Measurements from ENCODE around the gene DAZAP1.

DAZAP1 gene

DNA sequence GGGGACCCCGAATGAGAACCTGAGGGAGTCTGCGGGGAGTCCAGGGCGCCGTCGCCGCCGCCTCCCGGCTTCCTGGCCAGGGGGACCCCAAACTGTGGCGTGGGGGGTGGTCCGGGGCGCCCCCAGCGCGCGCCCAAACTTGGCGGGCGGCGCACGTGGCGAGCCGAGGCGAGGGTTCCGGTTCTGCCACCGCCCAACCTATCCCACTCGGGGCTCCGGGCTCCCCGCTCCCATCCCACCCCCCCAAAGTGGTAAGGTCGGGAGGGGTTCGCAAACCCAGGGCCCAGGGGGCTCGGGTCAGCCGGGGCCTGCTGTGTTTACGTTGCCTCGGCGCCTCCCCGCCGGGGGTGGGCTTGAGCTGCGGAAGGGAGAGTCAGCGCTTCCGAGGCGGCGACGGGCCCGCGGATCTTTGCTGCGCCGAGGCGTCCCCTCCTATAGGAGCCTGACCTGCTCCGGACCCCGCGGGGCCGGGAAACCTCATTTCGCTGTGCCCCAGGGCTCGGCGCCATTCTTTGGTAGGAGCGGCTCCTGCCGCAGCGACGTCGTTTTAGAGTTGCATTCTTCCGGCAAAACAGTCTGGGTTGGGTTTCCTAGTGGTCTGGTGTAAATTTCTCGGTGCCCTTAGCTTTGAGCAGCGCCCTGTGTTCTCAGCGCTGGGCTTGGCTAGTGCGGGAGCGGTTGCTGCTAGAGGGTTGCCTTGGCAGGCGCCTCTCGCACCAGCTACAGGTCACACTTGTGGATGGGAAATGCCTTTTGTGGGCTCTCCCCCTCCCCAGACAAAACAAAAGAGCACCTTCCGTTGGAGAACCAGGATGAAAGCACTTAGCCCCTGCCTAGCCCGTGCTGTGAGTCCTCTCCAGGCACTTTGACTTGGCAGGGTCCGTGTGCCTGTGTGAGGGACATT, 1.2 kb downstream of the DAZAP1 start:
- TF ChIP-seq RARB (CRISPR knock-in tag; IDR thresholded peaks at IDR 0.05) = no peak
- no peak for TF ChIP-seq GLIS3 (CRISPR knock-in tag; IDR thresholded peaks at IDR 0.05)
- TF ChIP-seq ESRRG (CRISPR knock-in tag; IDR thresholded peaks at IDR 0.05) = no peak
- TF ChIP-seq ISL1 (CRISPR knock-in tag; IDR thresholded peaks at IDR 0.05) = no peak
- ATAC-seq = peak; percentile 60

- no peak for ATAC-seq
These were observed 2.0 kb downstream of the DAZAP1 start for GRCh38 chr19:1409204-1410005.

DNA sequence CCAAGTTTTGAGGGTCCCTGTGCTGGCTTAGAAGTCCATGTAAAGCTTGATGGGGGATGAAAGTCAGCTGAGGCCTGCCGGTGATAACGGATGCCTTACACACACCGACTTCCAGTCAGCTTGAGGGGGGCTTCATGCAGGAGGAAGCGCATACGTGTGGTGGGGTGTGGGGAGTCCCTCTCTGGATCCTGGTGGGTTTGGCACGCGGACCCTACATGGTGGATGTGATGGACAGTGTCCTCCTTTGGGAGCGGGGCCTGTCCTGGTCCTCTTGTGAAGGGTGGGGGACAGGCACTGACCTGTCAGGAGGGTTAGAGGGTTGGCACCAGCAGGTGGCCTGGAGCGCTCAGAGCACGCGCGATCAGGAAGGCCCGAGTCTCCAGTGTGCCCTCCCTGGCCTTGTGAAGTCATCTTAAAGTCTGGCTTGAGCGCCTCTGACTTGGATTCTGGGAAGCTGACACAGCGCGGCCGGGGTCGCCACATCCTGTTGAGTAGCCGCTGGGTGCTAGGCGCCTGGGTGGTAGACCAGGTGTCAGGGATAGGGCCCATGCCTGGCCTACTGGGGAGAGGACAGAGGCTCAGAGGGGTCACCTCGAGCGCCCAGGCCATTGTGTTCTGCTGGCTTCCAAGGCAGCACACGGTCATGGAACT, 2.9 kb downstream of the DAZAP1 start:
- no peak for ATAC-seq
- TF ChIP-seq ZNF70 (CRISPR knock-in tag; IDR thresholded peaks at IDR 0.05) (no peak), ESRRG (CRISPR knock-in tag; IDR thresholded peaks at IDR 0.05) (no peak), ISL1 (CRISPR knock-in tag; IDR thresholded peaks at IDR 0.05) (no peak), OSR1 (CRISPR knock-in tag; IDR thresholded peaks at IDR 0.05) (no peak), ZC3H10 (CRISPR knock-in tag; IDR thresholded peaks at IDR 0.05) (no peak), ZFP3 (CRISPR knock-in tag; IDR thresholded peaks at IDR 0.05) (no peak), GLIS3 (CRISPR knock-in tag; IDR thresholded peaks at IDR 0.05) (no peak), ZNF565 (CRISPR knock-in tag; conservative IDR thresholded peaks at IDR 0.05; ENCODE audit: low read depth) (no peak), TSHZ2 (CRISPR knock-in tag; IDR thresholded peaks at IDR 0.05) (no peak), TCF4 (CRISPR knock-in tag; IDR thresholded peaks at IDR 0.05; ENCODE audit: borderline replicate concordance) (no peak), ZFP30 (CRISPR knock-in tag; IDR thresholded peaks at IDR 0.05) (no peak), BACH2 (CRISPR knock-in tag; IDR thresholded peaks at IDR 0.05; ENCODE audit: borderline replicate concordance) (no peak), PPARA (CRISPR knock-in tag; IDR thresholded peaks at IDR 0.05; ENCODE audit: borderline replicate concordance) (no peak)
- TF ChIP-seq, protein P1, sequence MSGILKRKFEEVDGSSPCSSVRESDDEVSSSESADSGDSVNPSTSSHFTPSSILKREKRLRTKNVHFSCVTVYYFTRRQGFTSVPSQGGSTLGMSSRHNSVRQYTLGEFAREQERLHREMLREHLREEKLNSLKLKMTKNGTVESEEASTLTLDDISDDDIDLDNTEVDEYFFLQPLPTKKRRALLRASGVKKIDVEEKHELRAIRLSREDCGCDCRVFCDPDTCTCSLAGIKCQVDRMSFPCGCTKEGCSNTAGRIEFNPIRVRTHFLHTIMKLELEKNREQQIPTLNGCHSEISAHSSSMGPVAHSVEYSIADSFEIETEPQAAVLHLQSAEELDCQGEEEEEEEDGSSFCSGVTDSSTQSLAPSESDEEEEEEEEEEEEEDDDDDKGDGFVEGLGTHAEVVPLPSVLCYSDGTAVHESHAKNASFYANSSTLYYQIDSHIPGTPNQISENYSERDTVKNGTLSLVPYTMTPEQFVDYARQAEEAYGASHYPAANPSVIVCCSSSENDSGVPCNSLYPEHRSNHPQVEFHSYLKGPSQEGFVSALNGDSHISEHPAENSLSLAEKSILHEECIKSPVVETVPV (CRISPR knock-in tag; IDR thresholded peaks at IDR 0.05) = no peak
- TF ChIP-seq, protein P2, sequence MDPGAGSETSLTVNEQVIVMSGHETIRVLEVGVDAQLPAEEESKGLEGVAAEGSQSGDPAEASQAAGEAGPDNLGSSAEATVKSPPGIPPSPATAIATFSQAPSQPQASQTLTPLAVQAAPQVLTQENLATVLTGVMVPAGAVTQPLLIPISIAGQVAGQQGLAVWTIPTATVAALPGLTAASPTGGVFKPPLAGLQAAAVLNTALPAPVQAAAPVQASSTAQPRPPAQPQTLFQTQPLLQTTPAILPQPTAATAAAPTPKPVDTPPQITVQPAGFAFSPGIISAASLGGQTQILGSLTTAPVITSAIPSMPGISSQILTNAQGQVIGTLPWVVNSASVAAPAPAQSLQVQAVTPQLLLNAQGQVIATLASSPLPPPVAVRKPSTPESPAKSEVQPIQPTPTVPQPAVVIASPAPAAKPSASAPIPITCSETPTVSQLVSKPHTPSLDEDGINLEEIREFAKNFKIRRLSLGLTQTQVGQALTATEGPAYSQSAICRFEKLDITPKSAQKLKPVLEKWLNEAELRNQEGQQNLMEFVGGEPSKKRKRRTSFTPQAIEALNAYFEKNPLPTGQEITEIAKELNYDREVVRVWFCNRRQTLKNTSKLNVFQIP (CRISPR knock-in tag; IDR thresholded peaks at IDR 0.05; ENCODE audit: borderline replicate concordance, low read depth) = no peak

More at GRCh38 chr19:1409204-1410005, 2.0 kb downstream of the DAZAP1 start:
- TF ChIP-seq ZNF70 (CRISPR knock-in tag; IDR thresholded peaks at IDR 0.05) (no peak), PPARA (CRISPR knock-in tag; IDR thresholded peaks at IDR 0.05; ENCODE audit: borderline replicate concordance) (no peak), ZFP30 (CRISPR knock-in tag; IDR thresholded peaks at IDR 0.05) (no peak), ZFP3 (CRISPR knock-in tag; IDR thresholded peaks at IDR 0.05) (no peak), BACH2 (CRISPR knock-in tag; IDR thresholded peaks at IDR 0.05; ENCODE audit: borderline replicate concordance) (no peak), GLIS3 (CRISPR knock-in tag; IDR thresholded peaks at IDR 0.05) (no peak), ESRRG (CRISPR knock-in tag; IDR thresholded peaks at IDR 0.05) (no peak), TOX (CRISPR knock-in tag; IDR thresholded peaks at IDR 0.05; ENCODE audit: borderline replicate concordance) (no peak), SNAI2 (CRISPR knock-in tag; IDR thresholded peaks at IDR 0.05) (no peak), OSR1 (CRISPR knock-in tag; IDR thresholded peaks at IDR 0.05) (no peak), ZC3H10 (CRISPR knock-in tag; IDR thresholded peaks at IDR 0.05) (no peak), CSDC2 (CRISPR knock-in tag; IDR thresholded peaks at IDR 0.05) (no peak), ZNF565 (CRISPR knock-in tag; conservative IDR thresholded peaks at IDR 0.05; ENCODE audit: low read depth) (no peak), CREB5 (CRISPR knock-in tag; IDR thresholded peaks at IDR 0.05; ENCODE audit: low read depth) (no peak), ARNTL (CRISPR knock-in tag; IDR thresholded peaks at IDR 0.05; ENCODE audit: borderline replicate concordance, low read depth) (no peak)
- TF ChIP-seq, protein P1 (CRISPR knock-in tag; IDR thresholded peaks at IDR 0.05) = no peak
- TF ChIP-seq, protein P3, sequence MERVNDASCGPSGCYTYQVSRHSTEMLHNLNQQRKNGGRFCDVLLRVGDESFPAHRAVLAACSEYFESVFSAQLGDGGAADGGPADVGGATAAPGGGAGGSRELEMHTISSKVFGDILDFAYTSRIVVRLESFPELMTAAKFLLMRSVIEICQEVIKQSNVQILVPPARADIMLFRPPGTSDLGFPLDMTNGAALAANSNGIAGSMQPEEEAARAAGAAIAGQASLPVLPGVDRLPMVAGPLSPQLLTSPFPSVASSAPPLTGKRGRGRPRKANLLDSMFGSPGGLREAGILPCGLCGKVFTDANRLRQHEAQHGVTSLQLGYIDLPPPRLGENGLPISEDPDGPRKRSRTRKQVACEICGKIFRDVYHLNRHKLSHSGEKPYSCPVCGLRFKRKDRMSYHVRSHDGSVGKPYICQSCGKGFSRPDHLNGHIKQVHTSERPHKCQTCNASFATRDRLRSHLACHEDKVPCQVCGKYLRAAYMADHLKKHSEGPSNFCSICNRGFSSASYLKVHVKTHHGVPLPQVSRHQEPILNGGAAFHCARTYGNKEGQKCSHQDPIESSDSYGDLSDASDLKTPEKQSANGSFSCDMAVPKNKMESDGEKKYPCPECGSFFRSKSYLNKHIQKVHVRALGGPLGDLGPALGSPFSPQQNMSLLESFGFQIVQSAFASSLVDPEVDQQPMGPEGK (CRISPR knock-in tag; IDR thresholded peaks at IDR 0.05; ENCODE audit: borderline replicate concordance) = no peak
